ENCODE data around the gene ARHGEF17.
"Not testable (repeated sequence)": the region's sequence is repeated elsewhere in the genome, so short reads cannot be mapped to it uniquely, and the experiment has no call there.

The ARHGEF17 gene

DNA sequence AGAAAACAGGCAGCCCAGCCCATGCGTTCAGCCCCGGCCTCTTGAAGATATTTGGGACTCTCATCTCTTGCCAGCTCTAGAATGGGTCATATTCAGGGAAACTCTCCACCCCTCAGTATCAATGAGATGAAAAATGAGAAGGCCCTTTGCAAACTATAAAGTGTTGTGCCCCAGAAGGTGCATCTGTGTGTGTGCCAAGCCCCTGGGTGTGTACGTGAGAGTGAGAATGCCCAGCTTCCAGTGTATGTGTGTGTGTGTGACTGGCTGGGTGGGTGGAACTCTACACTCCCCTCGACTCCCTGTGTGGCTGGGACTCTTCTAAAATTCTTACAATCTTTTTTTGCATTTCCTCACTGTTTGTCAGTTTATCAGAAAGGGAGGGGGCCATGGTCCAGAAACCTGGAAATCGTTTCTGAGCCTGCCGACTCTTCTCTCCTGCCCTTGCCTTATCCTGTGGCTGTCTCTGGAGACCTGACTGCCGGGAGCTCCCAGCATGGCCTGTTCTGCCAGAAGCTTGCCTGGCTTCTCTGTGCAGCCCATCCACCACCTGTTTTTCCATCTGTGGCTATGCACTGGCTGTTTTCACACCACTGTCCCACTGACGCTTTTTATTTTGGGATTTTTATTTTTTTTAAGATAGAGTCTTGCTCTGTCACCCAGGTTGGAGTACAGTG, 34.7 kb upstream of the ARHGEF17 start:
- DNase-seq (ENCODE audit: low read depth) = no peak

GRCh38 chr11:73274191-73274590, 33.9 kb upstream of the ARHGEF17 start:
- DNase-seq (ENCODE audit: low read depth) = not testable (repeated sequence)

- DNase-seq (ENCODE audit: low read depth) = no peak
Measured at GRCh38 chr11:73274722-73275380, 33.2 kb upstream of the ARHGEF17 start.

DNA sequence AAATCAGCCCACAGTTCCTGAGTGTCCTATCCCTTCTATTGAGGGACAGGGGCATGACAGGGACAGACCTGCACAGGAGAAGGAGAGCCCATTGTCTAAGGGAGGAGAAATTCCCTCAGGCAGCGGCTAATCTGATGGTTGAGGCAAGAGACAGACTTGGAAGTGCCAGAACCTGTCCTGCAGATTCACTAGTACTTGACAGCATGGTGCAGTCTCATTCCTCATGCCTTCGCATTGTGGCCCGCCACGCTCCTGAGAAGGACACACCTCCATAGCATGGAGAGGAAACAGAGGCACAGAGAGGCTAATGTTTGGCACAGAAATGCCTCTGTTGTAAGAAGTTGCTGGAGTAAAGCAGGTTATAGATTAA, 32.7 kb upstream of the ARHGEF17 start:
- no peak for DNase-seq (ENCODE audit: low read depth)

DNA sequence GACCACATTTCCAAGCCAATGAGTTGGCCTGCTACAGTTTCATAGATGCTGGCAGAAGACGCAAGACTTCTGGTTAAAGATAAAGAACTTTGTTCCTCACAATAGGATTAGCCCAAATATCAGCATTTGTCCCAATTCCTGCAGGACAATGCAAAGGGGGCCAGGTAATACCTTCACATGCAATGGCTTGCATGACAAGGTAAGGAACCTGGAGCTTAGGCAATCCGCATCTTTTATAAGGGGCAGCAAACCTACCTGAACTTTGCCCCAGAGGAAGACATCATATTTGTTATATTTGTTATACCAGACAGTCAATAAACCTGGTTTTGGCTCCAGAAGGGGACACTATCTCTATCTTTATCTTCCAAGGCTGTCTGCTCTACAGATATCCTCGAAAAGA, 30.6 kb upstream of the ARHGEF17 start:
- DNase-seq (ENCODE audit: low read depth) = no peak

- no peak for DNase-seq (ENCODE audit: low read depth)
Measured at GRCh38 chr11:73280626-73281025, 27.4 kb upstream of the ARHGEF17 start.

DNA sequence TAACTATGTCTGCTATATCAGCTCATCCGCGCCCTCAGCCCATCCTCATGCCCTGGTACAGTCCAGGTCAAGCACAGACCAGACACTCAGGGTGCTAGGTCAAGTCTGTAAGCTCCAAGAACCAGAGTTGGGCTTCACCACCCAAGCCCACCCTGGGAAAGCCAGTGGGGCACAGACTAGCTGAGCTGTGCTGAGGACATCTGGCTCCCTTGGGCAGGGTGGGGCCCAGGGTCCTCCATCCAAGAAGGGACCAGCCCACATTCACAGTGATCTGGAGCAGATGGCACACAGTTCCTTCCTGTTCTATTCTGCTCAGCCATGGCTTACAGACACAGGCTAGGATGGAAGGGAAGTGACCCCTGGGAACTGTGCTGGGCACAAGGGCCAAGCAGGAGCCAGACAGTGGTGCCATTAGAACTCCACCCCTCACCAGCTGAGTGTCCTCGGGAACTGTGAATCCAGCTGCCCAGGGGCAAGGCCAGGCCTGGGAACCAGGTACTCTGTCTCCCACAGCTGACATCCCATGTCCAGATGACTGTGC, 26.8 kb upstream of the ARHGEF17 start:
- DNase-seq (ENCODE audit: low read depth) = no peak

- no peak for DNase-seq (ENCODE audit: low read depth)
Measured at GRCh38 chr11:73281796-73282660, 26.0 kb upstream of the ARHGEF17 start.

DNA sequence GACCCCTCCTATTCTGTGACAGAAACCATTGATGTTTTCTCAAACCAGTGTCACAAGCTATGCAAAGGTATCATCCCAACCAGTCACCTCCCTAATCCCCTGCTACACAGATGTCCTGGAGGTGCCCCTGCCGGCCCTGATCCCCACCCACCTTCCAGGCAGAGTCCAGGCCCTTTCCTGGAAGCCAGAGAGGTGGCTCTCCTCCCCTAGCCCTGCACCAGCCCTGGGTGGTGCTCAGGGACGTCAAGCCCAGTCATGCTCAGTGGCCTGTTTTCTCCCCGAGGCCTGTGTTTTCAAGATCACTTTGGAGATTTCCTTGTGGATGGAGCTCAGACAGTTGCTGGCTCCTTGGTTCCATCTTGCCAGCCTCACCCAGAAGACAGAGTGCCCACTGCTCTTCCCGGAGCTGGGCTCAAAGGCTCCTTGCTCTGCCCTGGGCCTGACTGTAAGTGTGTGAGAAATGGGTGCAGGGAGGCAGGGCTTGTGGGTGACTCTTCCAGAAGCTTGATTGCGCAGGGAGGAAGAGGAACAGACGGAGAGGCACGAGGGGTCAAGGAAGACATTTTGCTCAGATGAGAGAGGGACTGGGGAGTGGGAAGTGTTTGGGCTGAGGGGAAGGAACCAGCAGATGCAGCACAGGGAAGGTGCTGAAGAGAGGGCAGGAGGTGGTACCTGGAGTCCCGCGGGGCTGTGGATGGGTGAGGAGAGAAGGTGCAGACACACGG, 24.6 kb upstream of the ARHGEF17 start:
- no peak for DNase-seq (ENCODE audit: low read depth)

DNA sequence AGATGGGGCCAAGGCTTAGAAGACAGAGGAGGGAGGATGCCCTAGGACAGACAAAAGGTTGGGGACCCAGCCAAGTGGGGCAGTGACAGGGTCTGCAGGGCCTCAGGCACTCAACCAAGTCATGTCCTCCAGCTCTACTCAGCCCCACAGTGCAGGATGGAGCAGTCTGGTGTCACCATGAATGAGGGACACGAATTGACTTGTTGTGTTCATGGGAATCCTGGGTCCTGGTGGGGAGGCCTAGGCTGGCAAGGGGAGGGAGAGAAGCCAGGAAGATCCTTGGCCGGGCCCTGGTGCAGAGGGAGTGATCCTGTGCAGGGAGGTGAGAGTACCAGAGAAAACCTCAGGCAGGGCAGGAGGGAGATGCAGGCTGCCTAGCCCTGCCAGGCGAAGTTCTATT, 24.0 kb upstream of the ARHGEF17 start:
- DNase-seq (ENCODE audit: low read depth) = no peak

DNA sequence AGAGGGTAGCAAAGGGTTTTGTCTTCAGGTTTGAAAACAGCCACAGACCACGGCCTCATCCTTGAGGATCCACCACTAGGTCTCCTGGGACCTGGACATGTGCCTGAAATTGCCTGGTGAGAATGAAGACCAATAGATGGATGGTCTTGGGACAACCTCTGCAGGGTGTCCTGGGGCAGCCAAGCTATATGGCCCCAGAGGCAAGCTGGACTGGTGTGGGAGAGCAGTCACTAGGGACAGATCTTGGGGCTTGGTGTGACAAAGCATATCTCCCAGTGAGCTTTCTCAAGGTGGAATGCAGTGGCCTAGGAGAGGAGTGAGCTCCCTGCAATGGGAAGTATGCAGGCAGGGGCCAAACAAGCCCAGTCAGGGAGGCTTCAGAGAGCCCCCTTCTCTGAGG, 22.4 kb upstream of the ARHGEF17 start:
- no peak for DNase-seq (ENCODE audit: low read depth)

DNA sequence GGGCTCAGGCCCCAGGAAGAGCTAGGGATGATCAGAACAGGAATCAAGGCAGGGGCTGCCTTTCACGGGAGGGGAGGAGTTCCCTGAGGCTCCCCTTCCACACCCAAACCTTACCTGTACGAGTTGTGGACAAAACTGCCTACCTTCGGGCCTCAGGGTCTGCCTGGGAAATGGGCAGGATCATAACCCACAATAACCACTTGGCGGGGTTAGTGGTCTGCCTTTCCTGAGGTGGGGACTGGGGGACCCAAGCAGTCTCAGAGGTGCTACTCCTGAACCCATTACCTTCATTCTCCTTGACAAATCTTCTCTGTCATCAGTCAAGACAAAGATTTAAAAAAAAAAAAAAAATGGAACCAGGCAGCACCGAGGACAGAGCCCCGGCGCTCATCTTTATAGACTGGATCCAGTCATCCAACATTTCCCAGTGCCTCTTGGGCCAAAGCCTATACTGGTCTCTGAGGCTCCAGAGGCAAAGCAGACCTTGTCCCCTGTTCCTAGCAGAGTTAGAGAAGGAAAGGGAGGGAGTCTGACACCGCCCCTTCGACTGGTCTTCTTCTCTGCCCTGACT, 21.8 kb upstream of the ARHGEF17 start:
- DNase-seq (ENCODE audit: low read depth) = no peak

GRCh38 chr11:73287400-73288101, 20.5 kb upstream of the ARHGEF17 start:
- DNase-seq (ENCODE audit: low read depth) = no peak

- no peak for DNase-seq (ENCODE audit: low read depth)
Measured at GRCh38 chr11:73288192-73288872, 19.7 kb upstream of the ARHGEF17 start.

DNA sequence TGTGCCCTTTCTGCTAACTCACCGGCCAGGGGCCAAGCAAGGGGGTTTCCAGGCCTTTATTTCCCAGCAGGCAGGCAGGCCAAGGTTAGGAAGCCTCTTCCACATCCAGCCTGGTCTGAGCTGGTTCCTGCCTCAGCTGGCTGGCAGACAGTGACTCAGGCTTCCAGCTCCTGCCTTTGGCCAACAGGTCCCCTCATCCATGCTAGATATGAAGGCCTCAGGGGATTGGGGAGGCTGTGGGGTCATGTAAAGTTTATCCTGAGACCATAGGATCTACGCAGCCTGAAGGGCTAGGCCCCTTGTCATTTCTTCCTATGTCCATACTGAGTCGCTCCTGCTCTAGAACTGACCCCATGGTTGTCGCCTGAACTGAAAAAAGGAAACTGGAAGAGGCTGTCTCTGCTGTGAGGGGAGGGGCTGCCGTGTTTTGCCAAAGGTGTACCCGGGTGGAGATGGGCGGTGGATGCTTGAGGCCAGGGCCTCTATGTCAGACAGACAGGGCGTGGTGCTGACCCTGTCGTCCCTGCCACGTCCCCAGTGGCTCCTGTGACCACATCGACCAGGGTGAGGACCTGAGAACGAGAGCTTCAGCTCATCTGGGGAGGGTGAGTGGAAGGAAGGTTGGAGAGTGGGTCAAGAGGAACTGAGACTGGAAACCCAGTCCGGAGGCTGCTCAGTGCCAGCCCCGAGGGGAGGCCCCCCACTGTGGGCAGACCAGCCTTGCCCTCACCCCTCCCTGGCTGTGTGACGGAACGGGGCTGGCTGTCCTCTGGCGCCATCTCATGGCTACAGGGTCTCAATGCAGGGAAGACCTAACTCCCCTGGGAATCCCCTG, 19.0 kb upstream of the ARHGEF17 start:
- DNase-seq (ENCODE audit: low read depth) = no peak

DNA sequence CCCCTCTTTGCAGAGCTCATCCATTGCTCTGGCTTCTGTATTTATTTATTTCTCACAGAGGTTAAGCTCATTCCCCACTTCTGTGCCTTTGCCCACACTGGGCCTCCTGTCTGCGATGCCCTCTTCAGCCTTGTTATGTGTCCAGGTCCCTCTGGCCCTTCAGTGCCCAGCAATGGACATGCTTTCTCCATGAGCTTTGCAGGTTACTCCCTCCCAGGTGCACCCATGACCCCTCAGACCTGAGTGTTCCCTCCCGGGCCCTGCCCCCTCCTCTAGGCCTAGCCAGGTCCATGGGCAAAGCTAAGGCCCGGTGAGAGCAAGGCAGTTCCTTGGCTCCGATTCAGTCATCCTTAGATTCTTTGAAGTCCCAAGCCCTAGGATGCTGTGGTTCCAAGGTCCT, 17.5 kb upstream of the ARHGEF17 start:
- DNase-seq (ENCODE audit: low read depth) = no peak

- no peak for DNase-seq (ENCODE audit: low read depth)
Measured at GRCh38 chr11:73291196-73291595, 16.9 kb upstream of the ARHGEF17 start.

DNA sequence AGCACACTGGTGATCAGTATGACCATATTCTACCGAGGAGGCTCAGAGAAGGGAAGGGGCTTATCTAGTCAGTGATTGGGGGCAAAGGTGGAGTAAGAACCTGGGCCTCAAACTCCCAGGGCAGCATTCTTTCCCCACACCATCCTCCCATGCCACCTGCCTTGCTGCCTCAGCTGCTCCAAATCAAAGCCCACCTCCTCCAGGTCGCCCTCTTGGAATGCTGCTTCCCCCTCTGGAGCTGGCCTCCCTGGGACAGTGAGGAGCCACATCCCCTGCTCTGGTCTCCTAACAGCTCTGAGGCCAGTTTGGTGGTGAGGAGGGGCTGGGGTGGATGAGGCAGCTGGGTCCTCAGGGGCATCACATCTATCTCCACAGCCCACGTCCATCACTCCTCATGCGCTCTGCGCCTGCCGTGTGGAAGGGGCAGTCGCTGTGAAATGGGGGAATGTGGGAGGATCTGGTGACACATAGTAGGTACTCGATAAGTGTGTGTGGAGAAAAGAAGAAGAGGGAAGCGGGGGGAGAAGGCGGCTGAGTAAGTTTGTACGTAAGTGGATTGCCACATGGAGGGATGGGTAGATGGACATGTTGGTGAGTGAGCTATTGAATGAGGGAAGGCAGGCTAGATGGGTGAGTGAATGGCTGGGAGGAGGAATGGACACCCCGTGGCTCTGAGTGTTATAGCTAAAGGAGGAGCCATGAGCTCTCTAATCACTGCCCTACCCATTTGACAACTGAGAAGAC, 16.1 kb upstream of the ARHGEF17 start:
- no peak for DNase-seq (ENCODE audit: low read depth)

DNA sequence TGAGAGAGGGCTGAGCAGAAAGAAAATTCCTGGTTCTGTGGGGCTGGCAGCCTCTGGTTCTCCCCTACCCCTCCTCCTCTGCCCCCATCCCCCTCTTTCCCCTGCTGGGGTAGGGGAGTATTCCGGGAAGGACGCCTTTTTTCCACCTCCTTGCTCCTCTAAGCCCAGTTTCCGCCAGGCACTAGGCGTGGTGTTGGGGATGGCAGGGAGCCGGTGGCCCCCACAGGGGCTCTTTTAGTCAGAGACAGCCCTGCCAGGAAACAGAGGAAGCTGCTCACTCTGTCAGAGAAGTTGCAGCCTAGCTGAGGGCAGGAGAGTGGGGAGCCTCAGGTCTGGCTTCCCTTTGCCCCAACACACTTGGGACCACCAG, 15.6 kb upstream of the ARHGEF17 start:
- no peak for DNase-seq (ENCODE audit: low read depth)
